Measurements from ENCODE around the gene MBNL2.

MBNL2 gene

DNA sequence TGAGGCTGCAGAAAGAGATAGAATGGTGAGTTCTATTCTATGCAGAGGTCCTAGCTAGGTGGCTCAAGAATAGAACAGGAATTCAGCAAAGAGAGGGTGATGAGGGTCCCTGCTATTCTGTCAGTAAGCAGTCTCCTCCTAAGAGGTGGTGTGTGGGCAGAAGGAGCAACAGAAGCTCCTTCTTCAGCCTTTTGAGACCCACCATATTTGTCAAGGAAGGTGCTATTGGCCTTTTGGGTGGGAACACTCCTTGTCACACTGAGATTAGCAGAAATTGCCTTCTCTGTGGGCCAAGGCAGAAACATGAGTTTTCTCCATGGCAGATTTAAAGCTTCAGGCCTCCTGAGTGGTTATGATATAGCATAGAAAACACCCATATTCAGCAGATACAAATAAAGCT is 172.4 kb downstream of the MBNL2 start:
- Histone ChIP-seq H3K27me3 (ENCODE audit: insufficient read depth, poor library complexity, severe bottlenecking) (no peaks in the 10 kb centered on the region), H3K27ac (replicated peaks) (no peak overlapping the region), H3K4me3 (replicated peaks; ENCODE audit: insufficient read depth, low read length) (no peak overlapping the region)
- DNase-seq (ENCODE audit: low read depth in 1 of 2, low spot score in 1 of 2): no peak
- TF ChIP-seq SPI1 (IDR thresholded peaks at IDR 0.05; ENCODE audit: borderline replicate concordance, low read depth) (no peak), POLR2AphosphoS5 (IDR thresholded peaks at IDR 0.05; ENCODE audit: low read depth) (no peak), GABPA (IDR thresholded peaks at IDR 0.05; ENCODE audit: low read depth) (no peak)
- TF ChIP-seq, protein P1, sequence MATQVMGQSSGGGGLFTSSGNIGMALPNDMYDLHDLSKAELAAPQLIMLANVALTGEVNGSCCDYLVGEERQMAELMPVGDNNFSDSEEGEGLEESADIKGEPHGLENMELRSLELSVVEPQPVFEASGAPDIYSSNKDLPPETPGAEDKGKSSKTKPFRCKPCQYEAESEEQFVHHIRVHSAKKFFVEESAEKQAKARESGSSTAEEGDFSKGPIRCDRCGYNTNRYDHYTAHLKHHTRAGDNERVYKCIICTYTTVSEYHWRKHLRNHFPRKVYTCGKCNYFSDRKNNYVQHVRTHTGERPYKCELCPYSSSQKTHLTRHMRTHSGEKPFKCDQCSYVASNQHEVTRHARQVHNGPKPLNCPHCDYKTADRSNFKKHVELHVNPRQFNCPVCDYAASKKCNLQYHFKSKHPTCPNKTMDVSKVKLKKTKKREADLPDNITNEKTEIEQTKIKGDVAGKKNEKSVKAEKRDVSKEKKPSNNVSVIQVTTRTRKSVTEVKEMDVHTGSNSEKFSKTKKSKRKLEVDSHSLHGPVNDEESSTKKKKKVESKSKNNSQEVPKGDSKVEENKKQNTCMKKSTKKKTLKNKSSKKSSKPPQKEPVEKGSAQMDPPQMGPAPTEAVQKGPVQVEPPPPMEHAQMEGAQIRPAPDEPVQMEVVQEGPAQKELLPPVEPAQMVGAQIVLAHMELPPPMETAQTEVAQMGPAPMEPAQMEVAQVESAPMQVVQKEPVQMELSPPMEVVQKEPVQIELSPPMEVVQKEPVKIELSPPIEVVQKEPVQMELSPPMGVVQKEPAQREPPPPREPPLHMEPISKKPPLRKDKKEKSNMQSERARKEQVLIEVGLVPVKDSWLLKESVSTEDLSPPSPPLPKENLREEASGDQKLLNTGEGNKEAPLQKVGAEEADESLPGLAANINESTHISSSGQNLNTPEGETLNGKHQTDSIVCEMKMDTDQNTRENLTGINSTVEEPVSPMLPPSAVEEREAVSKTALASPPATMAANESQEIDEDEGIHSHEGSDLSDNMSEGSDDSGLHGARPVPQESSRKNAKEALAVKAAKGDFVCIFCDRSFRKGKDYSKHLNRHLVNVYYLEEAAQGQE (IDR thresholded peaks at IDR 0.05; ENCODE audit: insufficient replicate concordance, low read depth): no peak
- TF ChIP-seq, protein P2, sequence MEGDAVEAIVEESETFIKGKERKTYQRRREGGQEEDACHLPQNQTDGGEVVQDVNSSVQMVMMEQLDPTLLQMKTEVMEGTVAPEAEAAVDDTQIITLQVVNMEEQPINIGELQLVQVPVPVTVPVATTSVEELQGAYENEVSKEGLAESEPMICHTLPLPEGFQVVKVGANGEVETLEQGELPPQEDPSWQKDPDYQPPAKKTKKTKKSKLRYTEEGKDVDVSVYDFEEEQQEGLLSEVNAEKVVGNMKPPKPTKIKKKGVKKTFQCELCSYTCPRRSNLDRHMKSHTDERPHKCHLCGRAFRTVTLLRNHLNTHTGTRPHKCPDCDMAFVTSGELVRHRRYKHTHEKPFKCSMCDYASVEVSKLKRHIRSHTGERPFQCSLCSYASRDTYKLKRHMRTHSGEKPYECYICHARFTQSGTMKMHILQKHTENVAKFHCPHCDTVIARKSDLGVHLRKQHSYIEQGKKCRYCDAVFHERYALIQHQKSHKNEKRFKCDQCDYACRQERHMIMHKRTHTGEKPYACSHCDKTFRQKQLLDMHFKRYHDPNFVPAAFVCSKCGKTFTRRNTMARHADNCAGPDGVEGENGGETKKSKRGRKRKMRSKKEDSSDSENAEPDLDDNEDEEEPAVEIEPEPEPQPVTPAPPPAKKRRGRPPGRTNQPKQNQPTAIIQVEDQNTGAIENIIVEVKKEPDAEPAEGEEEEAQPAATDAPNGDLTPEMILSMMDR (IDR thresholded peaks at IDR 0.05; ENCODE audit: insufficient read depth, low read length): no peak

DNA sequence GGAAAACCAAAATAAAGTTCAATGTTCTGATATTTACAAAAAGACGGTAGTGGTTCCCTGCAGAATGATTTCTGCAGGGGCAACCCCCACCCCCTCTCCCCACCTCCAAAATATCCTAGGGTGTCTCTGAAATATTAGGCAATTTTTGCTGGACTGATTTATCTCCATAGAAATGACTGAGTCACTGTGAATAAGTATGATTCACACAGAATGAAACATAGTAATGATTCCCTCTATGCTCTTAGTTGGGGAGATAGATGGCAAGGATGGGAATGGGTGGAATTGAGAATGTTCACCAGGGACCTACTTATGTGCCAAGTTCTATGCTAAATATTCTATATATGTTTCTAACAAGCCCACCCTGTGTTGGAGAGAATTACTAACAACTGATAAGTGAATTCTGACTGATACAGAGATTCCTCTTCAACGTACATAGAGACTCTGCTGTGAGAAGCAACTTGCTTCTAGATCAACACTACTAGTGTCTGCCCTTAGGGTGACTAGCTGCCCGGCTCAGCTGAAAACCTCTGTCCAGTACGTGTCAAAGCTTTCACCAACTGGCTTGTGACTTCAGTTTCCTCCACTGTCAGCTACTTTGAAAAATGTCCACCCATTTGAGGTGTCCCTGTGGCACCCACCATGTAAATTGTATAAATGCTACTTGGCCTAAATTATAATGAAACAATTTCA is 173.5 kb downstream of the MBNL2 start:
- no peak overlapping the region for H3K27ac ChIP-seq (replicated peaks)
- no peak for DNase-seq (ENCODE audit: low read depth in 1 of 2, low spot score in 1 of 2)
- no peak for TF ChIP-seq POLR2AphosphoS5 (IDR thresholded peaks at IDR 0.05; ENCODE audit: low read depth)
- TF ChIP-seq, protein P2 (IDR thresholded peaks at IDR 0.05; ENCODE audit: insufficient read depth, low read length): no peak
- TF ChIP-seq, protein P1 (IDR thresholded peaks at IDR 0.05; ENCODE audit: insufficient replicate concordance, low read depth): no peak
- TF ChIP-seq SPI1 (IDR thresholded peaks at IDR 0.05; ENCODE audit: borderline replicate concordance, low read depth): no peak
- no peak for TF ChIP-seq GABPA (IDR thresholded peaks at IDR 0.05; ENCODE audit: low read depth)
- no peak overlapping the region for H3K4me3 ChIP-seq (replicated peaks; ENCODE audit: insufficient read depth, low read length)
- H3K27me3 ChIP-seq (ENCODE audit: insufficient read depth, poor library complexity, severe bottlenecking): no peaks in the 10 kb centered on the region

DNA sequence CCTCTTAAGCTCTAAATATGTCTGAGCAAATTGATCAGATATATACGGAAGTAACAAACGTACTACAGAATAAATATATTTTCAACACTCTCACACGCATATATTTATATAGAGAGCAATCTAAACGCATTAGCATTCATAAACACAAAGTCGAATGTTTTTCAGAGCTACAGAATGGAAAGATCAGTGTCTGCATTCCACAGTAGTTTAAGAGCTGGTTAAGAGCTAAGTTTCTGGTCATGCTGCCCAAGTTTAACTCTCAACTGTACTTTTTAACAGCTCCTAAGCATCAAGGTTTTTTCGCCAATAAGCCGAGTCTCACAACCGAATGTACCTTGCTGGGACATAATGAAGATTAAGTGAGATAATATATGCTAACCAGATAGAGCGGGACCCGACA is 175.1 kb downstream of the MBNL2 start:
- no peak for DNase-seq (ENCODE audit: low read depth in 1 of 2, low spot score in 1 of 2)
- no peak for TF ChIP-seq GABPA (IDR thresholded peaks at IDR 0.05; ENCODE audit: low read depth)
- no peak for TF ChIP-seq POLR2AphosphoS5 (IDR thresholded peaks at IDR 0.05; ENCODE audit: low read depth)
- TF ChIP-seq, protein P2 (IDR thresholded peaks at IDR 0.05; ENCODE audit: insufficient read depth, low read length): no peak
- TF ChIP-seq, protein P1 (IDR thresholded peaks at IDR 0.05; ENCODE audit: insufficient replicate concordance, low read depth): no peak
- TF ChIP-seq SPI1 (IDR thresholded peaks at IDR 0.05; ENCODE audit: borderline replicate concordance, low read depth): no peak
- no peak overlapping the region for H3K4me3 ChIP-seq (replicated peaks; ENCODE audit: insufficient read depth, low read length)

More for the DNA sequence above, 175.1 kb downstream of the MBNL2 start:
- H3K27ac ChIP-seq (replicated peaks): no peak overlapping the region
- H3K27me3 ChIP-seq (ENCODE audit: insufficient read depth, poor library complexity, severe bottlenecking): no peaks in the 10 kb centered on the region

All from HL-60 (cell line).